Measurements from ENCODE around the gene RAPGEF1. TPM values are rescaled to one million over a fixed set of nuclear protein-coding genes. Genes with fewer than 3 reads are reported as not detected.

Gene RAPGEF1
- total and polyA plus RNA-seq, 2 experiments from 2014 or later = 26.2 to 29.7 TPM

DNA sequence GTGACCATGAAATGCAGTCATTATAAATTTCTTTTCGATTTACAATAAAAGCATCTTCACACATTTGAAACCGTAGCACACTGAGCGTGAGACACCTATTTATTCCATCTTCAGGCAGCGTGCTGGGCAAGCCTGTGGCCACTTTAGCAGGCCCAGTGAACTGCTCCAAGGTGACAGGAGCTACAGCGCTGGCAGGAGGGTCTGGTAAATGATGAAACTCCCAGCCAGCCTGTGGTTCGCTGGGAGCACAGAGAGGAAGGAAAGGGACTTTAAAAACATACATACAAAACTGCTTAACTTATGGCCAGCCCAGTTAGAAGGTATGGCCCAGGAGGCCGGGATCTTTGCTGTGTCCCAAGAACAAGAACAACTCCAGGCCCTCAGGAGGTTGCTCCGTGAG is 5.1 kb downstream of the RAPGEF1 start:
- Histone ChIP-seq H4K20me1 (ENCODE audit: insufficient read depth, poor library complexity, severe bottlenecking) (peaks cover 41% of the 10 kb centered on the region), H2AFZ (no peak overlapping the region), H3K4me2 (peak overlapping the region; percentile 51), H3K4me3 (no peak overlapping the region), H3K9me2 (replicated peaks; ENCODE audit: insufficient read depth) (no peaks in the 10 kb centered on the region), H3K79me2 (peaks cover 86% of the 10 kb centered on the region), H3K27me3 (no peaks in the 10 kb centered on the region), H3K9me3 (ENCODE audit: low read depth) (no peaks in the 10 kb centered on the region), H3K36me3 (replicated peaks; ENCODE audit: insufficient read depth, low read depth) (no peaks in the 10 kb centered on the region), H3K4me1 (ENCODE audit: insufficient read depth) (peaks cover 64% of the 10 kb centered on the region), H3K27ac (peak overlapping the region; percentile 89)
- 90% methylated on average over 8 of the region's 8 CpGs for WGBS (ENCODE audit: low lambda C conversion rate, missing lambda C conversion rate)
- no peak for DNase-seq (ENCODE audit: low spot score)
- TF ChIP-seq EZH2 (IDR thresholded peaks at IDR 0.05; ENCODE audit: borderline replicate concordance) (no peak), CTCF (IDR thresholded peaks at IDR 0.05; ENCODE audit: poor library complexity) (no peak)

DNA sequence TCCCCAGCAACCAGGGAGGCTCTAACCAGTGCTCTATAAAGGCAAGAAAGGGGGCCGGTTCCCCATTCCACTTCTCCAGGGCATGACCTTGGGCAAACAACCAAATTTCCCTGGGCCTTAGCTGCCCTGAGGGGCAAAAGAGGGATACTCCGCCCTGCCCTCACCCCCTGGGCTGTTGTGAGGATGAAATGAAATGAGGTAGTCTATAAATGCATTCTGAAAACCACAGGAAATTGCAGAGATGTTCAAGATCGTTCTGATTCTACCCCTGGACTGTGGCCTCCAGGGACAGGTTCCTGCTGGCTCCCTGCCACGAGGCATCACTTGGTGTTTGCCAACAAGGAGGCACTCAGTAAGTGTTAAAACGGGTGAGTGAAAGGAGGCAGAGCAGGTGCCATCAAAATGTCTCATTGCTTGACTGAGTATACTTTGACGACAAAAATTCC is 5.7 kb downstream of the RAPGEF1 start:
- peak overlapping the region; percentile 89 for H3K27ac ChIP-seq
- H3K4me2 ChIP-seq = peak overlapping the region; percentile 19
- H3K27me3 ChIP-seq = no peaks in the 10 kb centered on the region
- H4K20me1 ChIP-seq (ENCODE audit: insufficient read depth, poor library complexity, severe bottlenecking) = peaks cover 46% of the 10 kb centered on the region
- H2AFZ ChIP-seq = no peak overlapping the region
- no peaks in the 10 kb centered on the region for H3K9me3 ChIP-seq (ENCODE audit: low read depth)
- no peak overlapping the region for H3K4me3 ChIP-seq
- no peaks in the 10 kb centered on the region for H3K9me2 ChIP-seq (replicated peaks; ENCODE audit: insufficient read depth)
- H3K36me3 ChIP-seq (replicated peaks; ENCODE audit: insufficient read depth, low read depth) = no peaks in the 10 kb centered on the region
- DNase-seq (ENCODE audit: low spot score) = peak; percentile 43
- TF ChIP-seq CTCF (IDR thresholded peaks at IDR 0.05; ENCODE audit: poor library complexity) (no peak), EZH2 (IDR thresholded peaks at IDR 0.05; ENCODE audit: borderline replicate concordance) (no peak), EZH2phosphoT487 (IDR thresholded peaks at IDR 0.05; ENCODE audit: low read depth, severe bottlenecking, unreplicated experiment) (no peak)
- H3K4me1 ChIP-seq (ENCODE audit: insufficient read depth) = peaks cover 64% of the 10 kb centered on the region
- 63% methylated on average over 6 of the region's 6 CpGs for WGBS (ENCODE audit: low lambda C conversion rate, missing lambda C conversion rate)
- peaks cover 91% of the 10 kb centered on the region for H3K79me2 ChIP-seq

GRCh38 chr9:131733541-131734061 is 6.3 kb downstream of the RAPGEF1 start:
- peaks cover 91% of the 10 kb centered on the region for H3K79me2 ChIP-seq
- DNase-seq (ENCODE audit: low spot score) = peak; percentile 79

More at GRCh38 chr9:131733541-131734061, 6.3 kb downstream of the RAPGEF1 start:
- no peaks in the 10 kb centered on the region for H3K9me3 ChIP-seq (ENCODE audit: low read depth)
- TF ChIP-seq EZH2 (IDR thresholded peaks at IDR 0.05; ENCODE audit: borderline replicate concordance) (no peak), EZH2phosphoT487 (IDR thresholded peaks at IDR 0.05; ENCODE audit: low read depth, severe bottlenecking, unreplicated experiment) (no peak), CTCF (IDR thresholded peaks at IDR 0.05; ENCODE audit: poor library complexity) (no peak)
- peak overlapping the region; percentile 19 for H3K4me2 ChIP-seq
- H3K4me3 ChIP-seq = no peak overlapping the region
- no peak overlapping the region for H2AFZ ChIP-seq
- H3K36me3 ChIP-seq (replicated peaks; ENCODE audit: insufficient read depth, low read depth) = no peaks in the 10 kb centered on the region
- H3K4me1 ChIP-seq (ENCODE audit: insufficient read depth) = peaks cover 62% of the 10 kb centered on the region
- peak overlapping the region; percentile 89 for H3K27ac ChIP-seq
- WGBS (ENCODE audit: low lambda C conversion rate, missing lambda C conversion rate) = 51% methylated on average over 16 of the region's 16 CpGs
- peaks cover 45% of the 10 kb centered on the region for H4K20me1 ChIP-seq (ENCODE audit: insufficient read depth, poor library complexity, severe bottlenecking)
- no peaks in the 10 kb centered on the region for H3K9me2 ChIP-seq (replicated peaks; ENCODE audit: insufficient read depth)
- H3K27me3 ChIP-seq = no peaks in the 10 kb centered on the region

All from hepatocyte (in vitro differentiated cells).